ENCODE results near the gene POMGNT1.

DNA sequence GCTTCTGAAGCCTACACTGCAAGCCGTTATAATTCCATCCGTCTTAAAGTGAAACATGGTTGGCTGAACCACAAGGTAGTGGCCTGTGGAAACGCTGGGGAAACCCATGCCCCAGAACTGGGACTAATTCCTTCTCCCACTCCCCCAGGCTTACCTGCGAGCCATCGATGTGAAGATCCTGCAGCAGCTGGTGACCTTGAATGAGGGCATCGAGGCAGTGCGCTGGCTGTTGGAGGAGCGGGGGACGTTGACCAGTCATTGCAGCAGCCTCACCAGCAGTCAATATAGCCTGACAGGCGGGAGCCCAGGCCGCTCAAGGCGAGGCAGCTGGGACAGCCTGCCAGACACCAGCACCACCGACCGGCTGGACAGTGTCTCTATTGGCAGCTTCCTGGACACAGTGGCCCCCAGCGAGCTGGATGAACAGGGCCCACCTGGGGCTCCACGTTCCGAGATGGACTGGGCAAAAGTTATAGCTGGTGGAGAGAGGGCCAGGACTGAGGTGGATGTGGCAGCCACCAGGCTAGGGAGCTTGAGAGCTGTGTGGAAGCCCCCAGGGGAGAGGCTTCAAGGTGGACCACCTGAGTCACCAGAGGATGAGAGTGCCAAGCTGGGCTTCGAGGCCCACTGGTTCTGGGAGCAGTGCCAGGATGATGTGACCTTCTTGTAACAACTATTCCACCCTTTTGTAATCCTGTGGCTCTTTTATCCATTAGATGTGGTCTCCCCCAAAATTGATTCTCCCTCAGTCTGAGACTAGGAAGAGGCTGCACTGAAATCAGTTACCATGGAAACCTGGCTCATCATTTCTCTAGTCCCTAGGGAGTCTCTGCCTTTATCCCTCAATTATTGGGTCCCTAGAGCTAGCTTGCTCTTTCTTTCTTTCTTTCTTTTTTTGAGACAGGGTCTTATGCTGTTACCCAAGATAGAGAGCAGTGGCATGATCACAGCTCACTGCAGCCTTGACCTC lies 21.6 kb upstream of the POMGNT1 start:
- TF ChIP-seq, protein P1, sequence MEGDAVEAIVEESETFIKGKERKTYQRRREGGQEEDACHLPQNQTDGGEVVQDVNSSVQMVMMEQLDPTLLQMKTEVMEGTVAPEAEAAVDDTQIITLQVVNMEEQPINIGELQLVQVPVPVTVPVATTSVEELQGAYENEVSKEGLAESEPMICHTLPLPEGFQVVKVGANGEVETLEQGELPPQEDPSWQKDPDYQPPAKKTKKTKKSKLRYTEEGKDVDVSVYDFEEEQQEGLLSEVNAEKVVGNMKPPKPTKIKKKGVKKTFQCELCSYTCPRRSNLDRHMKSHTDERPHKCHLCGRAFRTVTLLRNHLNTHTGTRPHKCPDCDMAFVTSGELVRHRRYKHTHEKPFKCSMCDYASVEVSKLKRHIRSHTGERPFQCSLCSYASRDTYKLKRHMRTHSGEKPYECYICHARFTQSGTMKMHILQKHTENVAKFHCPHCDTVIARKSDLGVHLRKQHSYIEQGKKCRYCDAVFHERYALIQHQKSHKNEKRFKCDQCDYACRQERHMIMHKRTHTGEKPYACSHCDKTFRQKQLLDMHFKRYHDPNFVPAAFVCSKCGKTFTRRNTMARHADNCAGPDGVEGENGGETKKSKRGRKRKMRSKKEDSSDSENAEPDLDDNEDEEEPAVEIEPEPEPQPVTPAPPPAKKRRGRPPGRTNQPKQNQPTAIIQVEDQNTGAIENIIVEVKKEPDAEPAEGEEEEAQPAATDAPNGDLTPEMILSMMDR (IDR thresholded peaks at IDR 0.05; ENCODE audit: poor library complexity, severe bottlenecking) = no peak
- TF ChIP-seq POLR2AphosphoS5 (IDR thresholded peaks at IDR 0.05) (no peak), EP300 (conservative IDR thresholded peaks at IDR 0.05; ENCODE audit: poor library complexity, severe bottlenecking) (no peak), MXI1 (conservative IDR thresholded peaks at IDR 0.05; ENCODE audit: poor library complexity, severe bottlenecking) (no peak), EZH2 (IDR thresholded peaks at IDR 0.05; ENCODE audit: borderline replicate concordance, insufficient read depth, low read length, poor library complexity, severe bottlenecking) (no peak)

Measured in neural cell (in vitro differentiated cells).